ENCODE measurements around the gene NUDT3. TPM values are rescaled to one million over a fixed set of nuclear protein-coding genes. Genes with fewer than 3 reads are reported as not detected.

Gene NUDT3
- total RNA-seq, 2 donors from 2014 or later: 7.9 to 15.1 TPM

Other genes with a start within 250 kb of the NUDT3 start
- under 1 TPM; 0.12 to 0.36 TPM for gene GRM4, start 246.6 kb downstream of the NUDT3 start, total RNA-seq
- gene HMGA1, start 155.8 kb downstream of the NUDT3 start, total RNA-seq: 100 to 1,000 TPM; 524 to 600 TPM
- 10 to 100 TPM; 12.8 to 25.1 TPM for gene SMIM29, start 143.7 kb downstream of the NUDT3 start, total RNA-seq
- gene RPS10, start 33.4 kb upstream of the NUDT3 start, total RNA-seq: 1,000 to 10,000 TPM; 2,345 to 2,565 TPM
- under 1 TPM in 1 of 2 donors, not detected in 1; 0.97 TPM for gene PACSIN1, start 73.4 kb upstream of the NUDT3 start, total RNA-seq
- under 1 TPM in 1 of 2 donors, not detected in 1; 0.80 TPM for gene SPDEF, start 163.7 kb upstream of the NUDT3 start, total RNA-seq